GM12864 (cell line): ENCODE measurements around the gene IGFL4.

ENCODE experiments used
- DNase-seq: peaks from one replicate; pipeline ENCODE4 v3.0.0-alpha.2; 2011; ENCODE audit warnings: low read depth
- H3K4me3 ChIP-seq: 2 replicates; pipeline ENCODE4 v1.5.1; 2011; ENCODE audit warnings: mild to moderate bottlenecking, low read depth, low read length, control low read depth
- TF ChIP-seq, protein P1 (sequence below): IDR thresholded peaks from 2 replicates; pipeline ENCODE4 v1.5.1; 2011; ENCODE audit warnings: low read depth, mild to moderate bottlenecking, moderate library complexity, low read length, control low read depth, inconsistent platforms; ENCODE audit errors: missing control alignments

IGFL4 gene

GRCh38 chr19:46002678-46003275 lies 38.0 kb downstream of the IGFL4 start:
- DNase-seq: no peak
- TF ChIP-seq, protein P1, sequence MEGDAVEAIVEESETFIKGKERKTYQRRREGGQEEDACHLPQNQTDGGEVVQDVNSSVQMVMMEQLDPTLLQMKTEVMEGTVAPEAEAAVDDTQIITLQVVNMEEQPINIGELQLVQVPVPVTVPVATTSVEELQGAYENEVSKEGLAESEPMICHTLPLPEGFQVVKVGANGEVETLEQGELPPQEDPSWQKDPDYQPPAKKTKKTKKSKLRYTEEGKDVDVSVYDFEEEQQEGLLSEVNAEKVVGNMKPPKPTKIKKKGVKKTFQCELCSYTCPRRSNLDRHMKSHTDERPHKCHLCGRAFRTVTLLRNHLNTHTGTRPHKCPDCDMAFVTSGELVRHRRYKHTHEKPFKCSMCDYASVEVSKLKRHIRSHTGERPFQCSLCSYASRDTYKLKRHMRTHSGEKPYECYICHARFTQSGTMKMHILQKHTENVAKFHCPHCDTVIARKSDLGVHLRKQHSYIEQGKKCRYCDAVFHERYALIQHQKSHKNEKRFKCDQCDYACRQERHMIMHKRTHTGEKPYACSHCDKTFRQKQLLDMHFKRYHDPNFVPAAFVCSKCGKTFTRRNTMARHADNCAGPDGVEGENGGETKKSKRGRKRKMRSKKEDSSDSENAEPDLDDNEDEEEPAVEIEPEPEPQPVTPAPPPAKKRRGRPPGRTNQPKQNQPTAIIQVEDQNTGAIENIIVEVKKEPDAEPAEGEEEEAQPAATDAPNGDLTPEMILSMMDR: no peak
- no peak overlapping the region for H3K4me3 ChIP-seq

- DNase-seq: no peak
- TF ChIP-seq, protein P1: no peak
- H3K4me3 ChIP-seq: no peak overlapping the region
Measured at GRCh38 chr19:46000491-46001246, 40.1 kb downstream of the IGFL4 start.

- H3K4me3 ChIP-seq: no peak overlapping the region
- DNase-seq: no peak
- TF ChIP-seq, protein P1: no peak
Measured at GRCh38 chr19:45999653-46000121, 41.1 kb downstream of the IGFL4 start.

- TF ChIP-seq, protein P1: no peak
- no peak for DNase-seq
- no peak overlapping the region for H3K4me3 ChIP-seq
Measured at GRCh38 chr19:45998834-45999233, 42.0 kb downstream of the IGFL4 start.

DNA sequence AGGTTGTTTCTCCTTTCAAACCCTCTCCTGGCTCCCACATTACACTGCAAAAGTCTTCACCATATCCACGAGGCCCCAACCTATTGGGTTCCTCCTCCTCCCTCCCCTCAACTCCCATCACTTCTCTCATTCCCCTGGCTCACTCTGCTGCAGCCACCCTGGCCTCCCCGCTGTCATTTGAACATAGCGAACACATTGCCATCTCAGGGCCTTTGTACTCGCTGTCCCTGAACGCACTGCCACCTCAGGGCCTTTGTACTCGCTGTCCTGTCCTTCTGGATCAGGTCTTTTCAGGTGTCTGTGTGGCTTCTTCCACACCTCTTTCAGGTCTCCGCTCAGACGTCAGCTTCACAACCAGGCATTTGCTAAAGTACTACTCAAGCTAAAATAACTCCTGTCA lies 43.9 kb downstream of the IGFL4 start:
- no peak for DNase-seq
- TF ChIP-seq, protein P1: no peak
- no peak overlapping the region for H3K4me3 ChIP-seq

GRCh38 chr19:45995715-45996385 lies 45.0 kb downstream of the IGFL4 start:
- TF ChIP-seq, protein P1: no peak
- DNase-seq: no peak
- peak overlapping the region; percentile 64 for H3K4me3 ChIP-seq
